Karpas-422 (cell line): ENCODE data around the gene TMEM61. TPM values are rescaled to one million over a fixed set of nuclear protein-coding genes. Genes with fewer than 3 reads are reported as not detected.
"Not testable (repeated sequence)": the region's sequence is repeated elsewhere in the genome, so short reads cannot be mapped to it uniquely, and the experiment has no call there.

ENCODE experiments used
- DNase-seq: peaks from one replicate; pipeline ENCODE4 v3.0.0-alpha.2; 2015
- H2AFZ ChIP-seq: fragments of 200-600 bp; sonication (generic); 2 replicates; pipeline ENCODE4 v1.6.1; 2014; ENCODE audit warnings: antibody characterized with exemption, low read length, mixed read lengths
- H3K27ac ChIP-seq: fragments of 200-600 bp; sonication (generic); 2 replicates; pipeline ENCODE4 v1.5.1; 2014; ENCODE audit warnings: mild to moderate bottlenecking, low read length, moderate library complexity
- H3K27me3 ChIP-seq: fragments of 200-600 bp; sonication (generic); 2 replicates; pipeline ENCODE4 v1.6.1; 2014; ENCODE audit warnings: low read length, mixed read lengths
- H3K36me3 ChIP-seq: fragments of 200-600 bp; sonication (generic); 2 replicates; pipeline ENCODE4 v1.6.1; 2014; ENCODE audit warnings: low read length, mixed read lengths; ENCODE audit not compliant: insufficient read depth
- H3K4me1 ChIP-seq: fragments of 200-600 bp; sonication (generic); 2 replicates; pipeline ENCODE4 v1.6.1; 2014; ENCODE audit warnings: mild to moderate bottlenecking, low read length, mixed read lengths
- H3K4me2 ChIP-seq: fragments of 200-600 bp; sonication (generic); 2 replicates; pipeline ENCODE4 v1.6.1; 2014; ENCODE audit warnings: low read length, low read depth, mild to moderate bottlenecking; ENCODE audit not compliant: poor library complexity, severe bottlenecking
- H3K4me3 ChIP-seq: fragments of 200-600 bp; sonication (generic); 2 replicates; pipeline ENCODE4 v1.5.1; 2014; ENCODE audit warnings: mild to moderate bottlenecking, antibody characterized with exemption, low read length, mixed read lengths
- H3K79me2 ChIP-seq: fragments of 200-600 bp; sonication (generic); 2 replicates; pipeline ENCODE4 v1.6.1; 2014; ENCODE audit warnings: mild to moderate bottlenecking, low read length, mixed read lengths
- H3K9ac ChIP-seq: fragments of 200-600 bp; sonication (generic); 2 replicates; pipeline ENCODE4 v1.6.0; 2014; ENCODE audit warnings: low read length
- H3K9me2 ChIP-seq: fragments of 200-600 bp; sonication (generic), shearing (Covaris generic); replicated peaks from 2 replicates; pipeline ENCODE4 v1.6.0; 2014; ENCODE audit warnings: mild to moderate bottlenecking, low read length, moderate library complexity; ENCODE audit not compliant: insufficient read depth
- H3K9me3 ChIP-seq: fragments of 300-700, 200-600 bp; sonication (generic); 2 replicates; pipeline ENCODE4 v1.6.1; 2014; ENCODE audit warnings: low read length, mixed read lengths
- H4K20me1 ChIP-seq: fragments of 200-600 bp; sonication (generic); 2 replicates; pipeline ENCODE4 v1.6.1; 2014; ENCODE audit warnings: mild to moderate bottlenecking, antibody characterized with exemption, low read length, low read depth; ENCODE audit not compliant: insufficient read depth
- total RNA-seq: library from RNA; depleted of rRNA; stranded (reverse); fragments of >200 nt; shearing (Covaris generic); gene quantifications from 2 replicates; pipeline ENCODE4 v1.2.3, GENCODE V29; 2014; ENCODE audit warnings: low replicate concordance

The TMEM61 gene
- total RNA-seq, 1 experiment from 2014 or later: not detected

DNA sequence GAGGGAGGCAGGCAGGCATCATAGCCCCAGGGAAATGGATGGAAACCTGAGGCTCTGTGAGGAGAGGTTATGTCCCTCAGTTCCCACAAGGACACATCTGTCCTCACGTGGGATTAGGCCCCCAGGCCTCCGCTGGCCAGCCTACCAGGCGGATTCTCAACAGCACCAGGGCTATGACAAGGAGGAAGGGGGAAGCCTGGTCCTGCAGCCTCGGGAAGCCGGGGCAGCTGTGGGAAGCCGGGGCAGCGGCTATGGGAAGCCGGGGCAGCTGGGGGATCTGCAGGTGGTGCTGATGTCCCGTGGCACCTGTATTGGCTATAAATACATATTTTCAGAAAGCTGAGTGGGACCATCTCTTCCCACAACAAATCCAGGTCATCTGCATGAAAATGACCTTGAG is 38.0 kb downstream of the TMEM61 start:
- no peaks in the 10 kb centered on the region for H3K79me2 ChIP-seq
- H4K20me1 ChIP-seq: no peaks in the 10 kb centered on the region
- no peak overlapping the region for H3K4me3 ChIP-seq
- DNase-seq: no peak
- no peaks in the 10 kb centered on the region for H3K9me2 ChIP-seq
- H3K9ac ChIP-seq: no peak overlapping the region
- no peaks in the 10 kb centered on the region for H3K9me3 ChIP-seq
- H3K36me3 ChIP-seq: no peaks in the 10 kb centered on the region
- no peak overlapping the region for H2AFZ ChIP-seq
- H3K27me3 ChIP-seq: no peaks in the 10 kb centered on the region
- no peak overlapping the region for H3K4me2 ChIP-seq
- H3K27ac ChIP-seq: no peak overlapping the region
- H3K4me1 ChIP-seq: no peaks in the 10 kb centered on the region

DNA sequence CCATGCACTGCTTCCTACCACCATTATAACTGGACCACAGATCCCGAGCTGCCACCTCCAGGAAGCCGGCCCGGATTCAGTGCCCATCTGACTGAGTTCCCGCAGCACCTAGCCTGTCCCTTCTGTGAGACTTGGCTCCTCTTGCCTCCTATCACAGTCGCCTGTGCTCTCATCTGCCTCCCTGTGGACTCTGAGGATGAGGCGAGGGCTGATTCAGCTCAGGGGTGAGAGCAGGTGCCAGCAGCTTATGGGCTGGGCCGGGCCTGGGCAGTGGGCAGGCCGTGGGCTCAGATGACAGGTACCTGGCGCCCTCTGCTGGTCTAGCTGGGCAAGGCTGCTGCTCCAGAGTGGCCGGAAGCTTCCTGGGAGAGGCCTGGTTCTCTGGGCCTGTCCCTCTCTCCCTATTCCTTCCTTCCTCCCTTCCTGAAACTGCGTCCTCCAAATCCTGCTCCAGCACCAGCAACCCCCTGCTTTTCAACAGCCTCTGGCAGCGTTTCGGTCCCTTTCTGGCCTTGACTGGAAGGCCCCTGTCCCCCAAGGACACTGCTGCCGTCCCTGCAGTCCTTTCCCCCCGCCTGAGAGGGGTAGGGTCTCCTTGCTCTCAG is 41.6 kb downstream of the TMEM61 start:
- H3K4me2 ChIP-seq: no peak overlapping the region
- peak overlapping the region; percentile 18; the same call in 1 of the 2 replicates for H2AFZ ChIP-seq
- no peak overlapping the region for H3K4me3 ChIP-seq
- peak; percentile 88 for DNase-seq
- no peaks in the 10 kb centered on the region for H3K27me3 ChIP-seq
- H3K9me2 ChIP-seq: no peaks in the 10 kb centered on the region
- no peak overlapping the region for H3K27ac ChIP-seq
- H3K4me1 ChIP-seq: no peaks in the 10 kb centered on the region
- H3K79me2 ChIP-seq: no peaks in the 10 kb centered on the region
- no peak overlapping the region for H3K9ac ChIP-seq
- no peaks in the 10 kb centered on the region for H3K36me3 ChIP-seq
- no peaks in the 10 kb centered on the region for H4K20me1 ChIP-seq
- no peaks in the 10 kb centered on the region for H3K9me3 ChIP-seq

DNA sequence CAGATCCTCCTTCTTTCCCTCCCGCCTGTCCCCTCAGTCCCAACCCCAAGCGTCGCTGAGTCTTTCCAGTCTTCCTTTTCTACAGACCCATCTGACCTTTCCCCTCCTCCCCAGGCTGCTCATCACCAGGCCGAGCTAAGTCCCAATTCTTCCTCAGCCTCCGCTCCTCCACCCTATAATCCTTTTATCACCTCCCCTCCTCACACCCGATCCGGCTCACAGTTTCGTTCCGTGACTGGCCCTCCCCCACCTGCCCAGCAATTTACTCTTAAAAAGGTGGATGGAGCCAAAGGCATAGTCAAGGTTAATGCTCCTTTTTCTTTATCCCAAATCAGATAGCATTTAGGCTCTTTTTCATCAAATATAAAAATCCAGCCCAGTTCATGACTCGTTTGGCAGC is 43.7 kb downstream of the TMEM61 start:
- not testable (repeated sequence) for H2AFZ ChIP-seq, H3K4me2 ChIP-seq, H3K36me3 ChIP-seq, H3K9me2 ChIP-seq, H3K27ac ChIP-seq, DNase-seq, H3K4me3 ChIP-seq, H3K27me3 ChIP-seq, H3K4me1 ChIP-seq, H3K79me2 ChIP-seq, H3K9me3 ChIP-seq, H3K9ac ChIP-seq, H4K20me1 ChIP-seq

DNA sequence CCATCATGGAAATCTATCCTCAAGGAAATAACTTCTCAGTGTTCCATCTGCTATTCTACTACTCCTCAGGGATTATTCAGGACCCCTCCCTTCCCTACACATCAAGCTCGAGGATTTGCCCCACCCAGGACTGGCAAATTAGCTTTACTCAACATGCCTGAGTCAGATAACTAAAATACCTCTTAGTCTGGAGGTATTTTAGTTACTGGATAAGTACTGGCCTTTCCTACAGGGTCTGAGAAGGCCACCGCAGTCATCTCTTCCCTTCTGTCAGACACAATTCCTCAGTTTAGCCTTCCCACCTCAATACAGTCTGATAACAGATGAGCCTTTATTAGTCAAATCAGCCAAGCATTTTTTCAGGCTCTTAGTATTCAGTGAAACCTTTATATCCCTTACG is 46.3 kb downstream of the TMEM61 start:
- not testable (repeated sequence) for H3K27ac ChIP-seq, H4K20me1 ChIP-seq, DNase-seq, H3K27me3 ChIP-seq, H3K36me3 ChIP-seq, H3K9ac ChIP-seq, H3K9me3 ChIP-seq, H2AFZ ChIP-seq, H3K79me2 ChIP-seq, H3K4me1 ChIP-seq, H3K9me2 ChIP-seq, H3K4me2 ChIP-seq, H3K4me3 ChIP-seq

DNA sequence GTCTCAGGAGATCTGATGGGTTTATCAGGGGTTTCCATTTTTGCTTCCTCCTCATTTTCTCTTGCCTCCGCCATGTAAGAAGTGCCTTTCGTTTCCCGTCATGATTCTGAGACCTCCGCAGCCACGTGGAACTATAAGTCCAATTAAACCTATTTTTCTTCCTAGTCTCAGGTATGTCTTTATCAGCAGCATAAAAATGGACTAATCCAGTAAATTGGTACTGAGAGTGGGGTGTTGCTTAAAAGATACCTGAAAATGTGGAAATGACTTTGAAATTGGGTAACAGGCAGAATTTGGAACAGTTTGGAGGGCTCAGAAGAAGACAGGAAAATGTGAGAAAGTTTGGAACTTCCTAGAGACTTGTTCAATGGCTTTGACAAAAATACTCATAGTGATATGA is 50.7 kb downstream of the TMEM61 start:
- H3K27me3 ChIP-seq, H4K20me1 ChIP-seq, H3K9me2 ChIP-seq, H3K4me2 ChIP-seq, DNase-seq, H3K4me1 ChIP-seq, H3K9me3 ChIP-seq, H3K4me3 ChIP-seq, H3K79me2 ChIP-seq, H3K36me3 ChIP-seq, H2AFZ ChIP-seq, H3K27ac ChIP-seq, H3K9ac ChIP-seq: not testable (repeated sequence)

DNA sequence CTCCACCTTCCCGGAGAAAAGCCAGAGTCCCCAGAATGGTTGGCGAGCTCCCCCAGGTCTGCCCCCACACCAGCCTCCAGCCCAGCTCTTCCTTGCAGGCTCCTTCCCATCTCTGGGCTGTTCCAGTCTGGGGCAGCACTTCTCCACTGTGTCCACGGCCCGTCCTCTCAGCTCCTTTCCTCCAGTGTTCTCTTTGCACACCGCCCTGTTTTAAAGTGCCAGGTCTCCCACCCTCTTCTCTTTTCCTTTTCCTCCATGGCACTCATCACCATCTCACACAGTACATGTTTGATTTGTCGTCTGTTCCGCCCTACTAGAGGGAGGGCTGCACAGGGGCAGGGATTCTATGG is 52.8 kb downstream of the TMEM61 start:
- H4K20me1 ChIP-seq: no peaks in the 10 kb centered on the region
- no peaks in the 10 kb centered on the region for H3K9me2 ChIP-seq
- H3K4me3 ChIP-seq: no peak overlapping the region
- H3K4me1 ChIP-seq: no peaks in the 10 kb centered on the region
- H3K27me3 ChIP-seq: no peaks in the 10 kb centered on the region
- H3K9me3 ChIP-seq: no peaks in the 10 kb centered on the region
- H3K27ac ChIP-seq: no peak overlapping the region
- H2AFZ ChIP-seq: no peak overlapping the region
- H3K4me2 ChIP-seq: no peak overlapping the region
- no peak overlapping the region for H3K9ac ChIP-seq
- no peaks in the 10 kb centered on the region for H3K36me3 ChIP-seq
- no peaks in the 10 kb centered on the region for H3K79me2 ChIP-seq
- no peak for DNase-seq

DNA sequence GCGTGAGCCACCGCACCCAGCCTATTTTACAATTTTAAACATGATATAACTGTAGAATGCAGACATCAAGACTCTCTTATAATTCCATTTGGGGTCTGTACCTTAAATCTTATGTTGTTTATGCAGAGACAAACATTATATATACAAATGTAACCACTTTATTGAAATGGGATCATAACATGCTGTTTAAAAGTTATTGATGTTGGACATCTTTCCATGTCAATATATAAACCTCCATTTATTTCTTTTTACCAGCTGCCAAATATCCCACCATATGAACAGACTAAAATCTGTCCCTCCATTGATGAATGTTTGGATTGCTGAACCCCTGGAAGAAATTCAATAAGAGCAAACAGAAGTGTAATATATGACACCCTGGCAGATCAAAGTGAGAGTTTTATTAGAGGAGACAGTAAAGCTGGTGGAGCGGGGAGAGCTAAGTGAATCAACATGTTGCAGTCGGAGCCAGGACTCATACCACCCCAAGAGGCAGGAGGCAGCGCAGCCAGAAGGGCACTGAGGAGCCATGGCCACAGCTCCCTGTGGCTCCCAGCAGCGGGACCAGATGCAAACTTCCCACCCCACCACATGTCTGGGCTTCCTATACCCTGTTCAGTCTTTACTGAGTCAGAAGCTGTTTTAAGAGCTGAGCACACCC is 54.2 kb downstream of the TMEM61 start:
- no peak overlapping the region for H3K4me2 ChIP-seq
- H3K79me2 ChIP-seq: no peaks in the 10 kb centered on the region
- no peaks in the 10 kb centered on the region for H3K4me1 ChIP-seq
- no peak overlapping the region for H3K4me3 ChIP-seq
- H2AFZ ChIP-seq: no peak overlapping the region
- no peaks in the 10 kb centered on the region for H3K9me2 ChIP-seq
- H3K9ac ChIP-seq: no peak overlapping the region
- H3K27me3 ChIP-seq: no peaks in the 10 kb centered on the region
- no peaks in the 10 kb centered on the region for H3K36me3 ChIP-seq
- H3K9me3 ChIP-seq: no peaks in the 10 kb centered on the region
- DNase-seq: no peak
- no peaks in the 10 kb centered on the region for H4K20me1 ChIP-seq
- no peak overlapping the region for H3K27ac ChIP-seq

DNA sequence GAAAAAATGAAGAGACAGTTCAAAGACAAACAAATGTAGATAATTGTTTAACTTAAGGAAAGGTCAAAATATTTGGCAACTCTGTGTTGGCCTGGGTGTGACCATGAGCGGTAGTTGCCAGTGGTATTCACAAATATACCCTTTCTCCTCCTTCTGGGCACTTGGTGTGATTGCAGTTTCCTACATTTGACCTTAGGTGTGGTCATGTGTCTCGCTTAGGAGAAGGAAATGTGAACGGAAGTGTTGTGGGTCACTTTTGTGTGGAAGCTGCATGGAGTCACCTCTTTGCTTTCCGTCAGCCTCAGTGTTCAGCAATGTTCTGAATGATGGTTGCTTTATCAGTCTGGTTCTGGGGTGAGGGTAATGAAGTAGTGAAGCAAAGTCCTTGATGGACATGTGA is 55.5 kb downstream of the TMEM61 start:
- H3K36me3 ChIP-seq: no peaks in the 10 kb centered on the region
- no peaks in the 10 kb centered on the region for H3K4me1 ChIP-seq
- H3K79me2 ChIP-seq: no peaks in the 10 kb centered on the region
- no peaks in the 10 kb centered on the region for H3K9me3 ChIP-seq
- no peaks in the 10 kb centered on the region for H3K9me2 ChIP-seq
- no peak overlapping the region for H3K4me3 ChIP-seq
- H4K20me1 ChIP-seq: no peaks in the 10 kb centered on the region
- H3K9ac ChIP-seq: no peak overlapping the region
- no peak for DNase-seq
- H2AFZ ChIP-seq: no peak overlapping the region
- H3K27me3 ChIP-seq: no peaks in the 10 kb centered on the region
- H3K27ac ChIP-seq: no peak overlapping the region
- no peak overlapping the region for H3K4me2 ChIP-seq
